Sigmoid colon (tissue), 3 donors: ENCODE results near the gene LEUTX.

ENCODE experiments used
- CTCF ChIP-seq, 4 experiments: fragments of 450-650 bp in 3 of 4; fragments of 200-600 bp in 1 of 4; IDR thresholded peaks; one replicate each; pipeline ENCODE4 v1.5.1; 2016 to 2019; ENCODE audit warnings: antibody characterized with exemption in 4 of 4, mild to moderate bottlenecking in 3 of 4, moderate library complexity in 2 of 4
- POLR2A ChIP-seq, 2 donors: fragments of 450-650 bp; IDR thresholded peaks; one replicate each; pipeline ENCODE4 v1.6.1; 2016; ENCODE audit warnings: antibody characterized with exemption in 2 of 2, mild to moderate bottlenecking in 2 of 2, moderate library complexity in 2 of 2

DNA sequence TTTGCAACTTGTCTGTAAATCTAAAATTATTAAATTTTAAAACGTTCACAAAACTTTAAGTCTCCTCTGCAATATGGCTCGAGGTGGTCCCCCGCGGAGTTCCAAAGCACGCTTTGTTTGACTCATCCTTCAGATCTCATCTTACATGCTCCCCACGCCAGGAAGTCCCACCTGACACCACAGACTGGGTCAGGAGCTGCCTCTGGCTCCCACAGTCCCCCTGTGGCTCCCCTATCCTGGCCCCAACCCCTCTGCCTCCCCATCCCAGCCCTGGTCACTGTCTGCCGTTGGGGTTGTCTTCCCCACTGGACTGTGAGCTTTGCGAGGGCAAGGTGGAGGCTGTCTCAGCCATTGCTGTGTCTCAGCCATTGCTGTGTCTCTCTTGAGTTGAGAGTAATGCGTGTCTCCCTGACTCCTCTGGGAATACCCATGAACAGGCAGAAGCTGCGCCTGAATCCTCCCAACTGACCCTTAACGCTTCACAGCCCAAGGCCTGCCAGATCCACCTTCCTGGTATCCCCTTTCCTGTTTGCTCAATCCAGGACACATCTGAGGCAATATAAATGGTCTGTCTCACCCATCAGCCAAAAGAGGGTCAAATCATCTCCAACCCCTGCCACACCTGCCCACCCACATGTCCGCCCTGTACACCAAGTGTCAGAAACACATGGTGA is 39.4 kb downstream of the LEUTX start:
- no peak for TF ChIP-seq CTCF (IDR thresholded peaks at IDR 0.05)
- no peak for TF ChIP-seq POLR2A (IDR thresholded peaks at IDR 0.05)
